Sciatic nerve (tissue), 2 donors: ENCODE results near the gene C16orf54. TPM values are rescaled to one million over a fixed set of nuclear protein-coding genes. Genes with fewer than 3 reads are reported as not detected.
"Not testable (repeated sequence)": the region's sequence is repeated elsewhere in the genome, so short reads cannot be mapped to it uniquely, and the experiment has no call there.

ENCODE experiments used
- ATAC-seq: fragments of 200-7000 bp; cut with Tn5 transposase; one replicate; pipeline ENCODE4 v1.9.1; 2020; ENCODE audit warnings: mild to moderate bottlenecking, moderate library complexity
- DNase-seq: peaks from one replicate; pipeline ENCODE4 v3.0.0-alpha.2; 2020; ENCODE audit warnings: low spot score
- intact Hi-C: fragments of 100-400 bp; cut with DNase I; formaldehyde crosslinking; loops from one replicate; pipeline ENCODE4 v1.14.2; 2022
- total RNA-seq: library from RNA; stranded (reverse); fragmentation: NEBNext Ultra II Directional; extraction: Animal tissue kit (Norgen Biotek cat#: 25700); gene quantifications from one replicate; pipeline ENCODE4 v1.2.1, GENCODE V29; 2021
- donor health status: DM: no; HTN: no; CAD: no.
- donor health status: DM: no; HTN: no; CAD: no.

The C16orf54 gene
- total RNA-seq, 1 donor from 2014 or later, result 2.2 TPM

DNA sequence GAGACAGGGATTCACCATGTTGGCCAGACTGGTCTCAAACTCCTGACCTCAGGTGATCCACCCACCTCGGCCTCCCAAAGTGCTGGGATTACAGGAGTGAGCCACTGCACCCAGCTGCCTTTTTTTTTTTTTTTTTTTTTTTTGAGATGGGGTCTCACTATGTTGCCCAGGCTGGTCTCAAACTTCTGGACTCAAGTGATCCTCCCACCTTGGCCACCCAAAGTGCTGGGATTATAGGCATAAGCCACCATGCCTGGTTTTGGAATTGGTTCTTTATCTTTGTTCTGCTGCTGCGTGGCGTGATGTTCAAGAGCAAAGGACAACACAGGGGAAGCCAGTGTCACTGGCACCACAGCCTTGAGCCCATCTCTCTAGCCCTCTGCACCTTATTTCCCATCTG, 50.1 kb downstream of the C16orf54 start:
- not testable (repeated sequence) for ATAC-seq, DNase-seq
- intact Hi-C loops, result loop anchor here (10.0 kb wide), 1 partner anchor 329 kb away; the partner anchor contains the start of gene C16orf92

DNA sequence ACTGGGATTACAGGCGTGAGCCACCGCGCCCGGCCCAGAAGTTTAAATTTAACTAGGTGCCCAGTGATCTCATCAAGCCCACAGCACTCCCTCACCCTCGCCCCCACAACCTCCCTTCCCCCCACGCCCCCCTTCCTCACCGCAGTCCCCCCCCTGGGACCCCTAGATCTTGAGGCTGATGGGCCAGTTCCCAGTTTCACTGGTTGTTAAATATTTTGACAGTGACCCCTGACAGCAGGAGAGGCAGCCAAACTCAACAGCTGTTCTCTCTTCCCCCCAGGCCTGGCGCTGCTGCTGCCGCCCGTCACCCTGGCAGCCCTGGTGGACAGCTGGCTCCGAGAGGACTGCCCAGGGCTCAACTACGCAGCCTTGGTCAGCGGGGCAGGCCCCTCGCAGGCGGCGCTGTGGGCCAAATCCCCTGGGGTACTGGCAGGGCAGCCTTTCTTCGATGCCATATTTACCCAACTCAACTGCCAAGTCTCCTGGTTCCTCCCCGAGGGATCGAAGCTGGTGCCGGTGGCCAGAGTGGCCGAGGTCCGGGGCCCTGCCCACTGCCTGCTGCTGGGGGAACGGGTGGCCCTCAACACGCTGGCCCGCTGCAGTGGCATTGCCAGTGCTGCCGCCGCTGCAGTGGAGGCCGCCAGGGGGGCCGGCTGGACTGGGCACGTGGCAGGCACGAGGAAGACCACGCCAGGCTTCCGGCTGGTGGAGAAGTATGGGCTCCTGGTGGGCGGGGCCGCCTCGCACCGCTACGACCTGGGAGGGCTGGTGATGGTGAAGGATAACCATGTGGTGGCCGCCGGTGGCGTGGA, 51.2 kb downstream of the C16orf54 start:
- ATAC-seq (no peak), DNase-seq (no peak)
- intact Hi-C loops, result loop anchor here (10.0 kb wide), 1 partner anchor 330 kb away; the partner anchor contains the start of gene C16orf92

GRCh38 chr16:29692606-29693005, 53.2 kb downstream of the C16orf54 start:
- DNase-seq, ATAC-seq: not testable (repeated sequence)
- intact Hi-C loops, result loop anchor here (10.0 kb wide), 1 partner anchor 332 kb away; the partner anchor contains the start of gene C16orf92

Other genes starting within 250 kb of the C16orf54 start
- 47.5 TPM for gene NPIPB12, start 239.6 kb downstream of the C16orf54 start, total RNA-seq
- gene SPN, start 82.7 kb downstream of the C16orf54 start, total RNA-seq, result 5.4 TPM
- gene QPRT, start 66.8 kb downstream of the C16orf54 start, total RNA-seq, result 26.3 TPM
- not detected for gene ZG16, start 32.3 kb upstream of the C16orf54 start, total RNA-seq
- gene KIF22, start 44.8 kb upstream of the C16orf54 start, total RNA-seq, result 16.9 TPM
- gene MAZ, start 60.5 kb upstream of the C16orf54 start, total RNA-seq, result 123 TPM
- gene PRRT2, start 66.2 kb upstream of the C16orf54 start, total RNA-seq, result 26.3 TPM
- 29.7 TPM for gene PAGR1, start 70.2 kb upstream of the C16orf54 start, total RNA-seq
- gene MVP, start 74.5 kb upstream of the C16orf54 start, total RNA-seq, result 123 TPM
- 58.4 TPM for gene CDIPT, start 117.2 kb upstream of the C16orf54 start, total RNA-seq
- 3.1 TPM for gene SEZ6L2, start 153.6 kb upstream of the C16orf54 start, total RNA-seq
- 5.0 TPM for gene ASPHD1, start 154.5 kb upstream of the C16orf54 start, total RNA-seq
- 30.4 TPM for gene KCTD13, start 180.2 kb upstream of the C16orf54 start, total RNA-seq
- 82.4 TPM for gene TMEM219, start 216.1 kb upstream of the C16orf54 start, total RNA-seq
- 51.8 TPM for gene TAOK2, start 227.9 kb upstream of the C16orf54 start, total RNA-seq
- gene HIRIP3, start 249.6 kb upstream of the C16orf54 start, total RNA-seq, result 11.1 TPM